ENCODE results near the gene MIPOL1.

GRCh38 chr14:37397941-37398215, 200.1 kb downstream of the MIPOL1 start:
- TF ChIP-seq CTCF (conservative IDR thresholded peaks at IDR 0.05; ENCODE audit: low read depth in 2 of 2) (no peak), POLR2AphosphoS5 (IDR thresholded peaks at IDR 0.05; ENCODE audit: low read depth) (no peak)

Measured in GM23338 (cell line).